GM13976 (cell line): ENCODE results near the gene GIT2.

Experiments used
- DNase-seq: peaks from one replicate; pipeline ENCODE4 v3.0.0; 2012; ENCODE audit warnings: low spot score
- CTCF ChIP-seq: IDR thresholded peaks from 2 replicates; pipeline ENCODE4 v1.5.1; 2012; ENCODE audit warnings: borderline replicate concordance, mild to moderate bottlenecking; ENCODE audit not compliant: insufficient read depth; ENCODE audit errors: extremely low read depth, missing control alignments, control extremely low read depth
- in situ Hi-C: fragments of 300-500 bp; cut with MboI; formaldehyde crosslinking; loops from one replicate; pipeline ENCODE4 v1.12.0; 2022; ENCODE audit warnings: low sequenced_read_pairs, mixed read lengths, inconsistent platforms; ENCODE audit not compliant: unreplicated experiment

The GIT2 gene

GRCh38 chr12:109946505-109946904 is 49.7 kb downstream of the GIT2 start:
- TF ChIP-seq CTCF = no peak
- DNase-seq = no peak
- in situ Hi-C loops = no loop called here

GRCh38 chr12:109944561-109945359 is 51.4 kb downstream of the GIT2 start:
- in situ Hi-C loops = no loop called here
- no peak for TF ChIP-seq CTCF
- no peak for DNase-seq

- no peak for TF ChIP-seq CTCF
- in situ Hi-C loops = no loop called here
Measured at GRCh38 chr12:109943811-109944210, 52.4 kb downstream of the GIT2 start.

GRCh38 chr12:109940339-109940923 is 55.7 kb downstream of the GIT2 start:
- DNase-seq = no peak
- in situ Hi-C loops = no loop called here
- TF ChIP-seq CTCF = no peak

More at GRCh38 chr12:109943811-109944210, 52.4 kb downstream of the GIT2 start:
- no peak for DNase-seq

GRCh38 chr12:109939504-109939903 is 56.7 kb downstream of the GIT2 start:
- no peak for TF ChIP-seq CTCF

GRCh38 chr12:109938947-109939346 is 57.2 kb downstream of the GIT2 start:
- TF ChIP-seq CTCF = no peak
- no peak for DNase-seq
- in situ Hi-C loops = no loop called here

More at GRCh38 chr12:109939504-109939903, 56.7 kb downstream of the GIT2 start:
- no peak for DNase-seq
- in situ Hi-C loops = no loop called here
